Fibroblast of skin of scalp (primary cell): ENCODE measurements around the gene SMIM35.
"Not testable (repeated sequence)": the region's sequence is repeated elsewhere in the genome, so short reads cannot be mapped to it uniquely, and the experiment has no call there.

Experiments
- DNase-seq: peaks from one replicate; pipeline ENCODE4 v3.0.0-alpha.2; 2013

Gene SMIM35

GRCh38 chr11:118080296-118080695, 6.5 kb downstream of the SMIM35 start:
- DNase-seq = no peak

GRCh38 chr11:118079491-118079890, 7.3 kb downstream of the SMIM35 start:
- no peak for DNase-seq

- DNase-seq = no peak
Observed at GRCh38 chr11:118078911-118079411, 7.8 kb downstream of the SMIM35 start.

- no peak for DNase-seq
Observed at GRCh38 chr11:118076754-118077281, 9.9 kb downstream of the SMIM35 start, which contains the start of gene TMPRSS4. TMPRSS4 (plus strand) TSS chr11:118077078; CDS start chr11:118077303, 225 bp downstream.

GRCh38 chr11:118074785-118075184, 12.0 kb downstream of the SMIM35 start:
- no peak for DNase-seq

- no peak for DNase-seq
Observed at GRCh38 chr11:118074091-118074685, 12.6 kb downstream of the SMIM35 start.

- DNase-seq = no peak
Observed at GRCh38 chr11:118073554-118073953, 13.2 kb downstream of the SMIM35 start.

GRCh38 chr11:118071416-118072030, 15.2 kb downstream of the SMIM35 start:
- no peak for DNase-seq

GRCh38 chr11:118068945-118069612, 17.7 kb downstream of the SMIM35 start:
- DNase-seq = no peak

GRCh38 chr11:118068206-118068944, 18.4 kb downstream of the SMIM35 start:
- no peak for DNase-seq

GRCh38 chr11:118067006-118067405, 19.8 kb downstream of the SMIM35 start:
- no peak for DNase-seq

- DNase-seq = no peak
Observed at GRCh38 chr11:118065384-118065783, 21.4 kb downstream of the SMIM35 start.

GRCh38 chr11:118064956-118065355, 21.8 kb downstream of the SMIM35 start:
- DNase-seq = no peak

GRCh38 chr11:118062631-118063030, 24.1 kb downstream of the SMIM35 start:
- not testable (repeated sequence) for DNase-seq

- not testable (repeated sequence) for DNase-seq
Observed at GRCh38 chr11:118062181-118062580, 24.6 kb downstream of the SMIM35 start.

GRCh38 chr11:118061586-118062125, 25.1 kb downstream of the SMIM35 start:
- DNase-seq = no peak

- no peak for DNase-seq
Observed at GRCh38 chr11:118060869-118061268, 25.9 kb downstream of the SMIM35 start.

GRCh38 chr11:118060081-118060661, 26.6 kb downstream of the SMIM35 start:
- no peak for DNase-seq

GRCh38 chr11:118059246-118059940, 27.4 kb downstream of the SMIM35 start:
- DNase-seq = no peak

- DNase-seq = no peak
Observed at GRCh38 chr11:118058311-118059245, 28.2 kb downstream of the SMIM35 start.
